ENCODE data around the gene PIEZO2.
A peak's percentile ranks its signal among the peaks of the same experiment; 100 is the strongest.
"Not testable (repeated sequence)": the region's sequence is repeated elsewhere in the genome, so short reads cannot be mapped to it uniquely, and the experiment has no call there.

PIEZO2 gene

DNA sequence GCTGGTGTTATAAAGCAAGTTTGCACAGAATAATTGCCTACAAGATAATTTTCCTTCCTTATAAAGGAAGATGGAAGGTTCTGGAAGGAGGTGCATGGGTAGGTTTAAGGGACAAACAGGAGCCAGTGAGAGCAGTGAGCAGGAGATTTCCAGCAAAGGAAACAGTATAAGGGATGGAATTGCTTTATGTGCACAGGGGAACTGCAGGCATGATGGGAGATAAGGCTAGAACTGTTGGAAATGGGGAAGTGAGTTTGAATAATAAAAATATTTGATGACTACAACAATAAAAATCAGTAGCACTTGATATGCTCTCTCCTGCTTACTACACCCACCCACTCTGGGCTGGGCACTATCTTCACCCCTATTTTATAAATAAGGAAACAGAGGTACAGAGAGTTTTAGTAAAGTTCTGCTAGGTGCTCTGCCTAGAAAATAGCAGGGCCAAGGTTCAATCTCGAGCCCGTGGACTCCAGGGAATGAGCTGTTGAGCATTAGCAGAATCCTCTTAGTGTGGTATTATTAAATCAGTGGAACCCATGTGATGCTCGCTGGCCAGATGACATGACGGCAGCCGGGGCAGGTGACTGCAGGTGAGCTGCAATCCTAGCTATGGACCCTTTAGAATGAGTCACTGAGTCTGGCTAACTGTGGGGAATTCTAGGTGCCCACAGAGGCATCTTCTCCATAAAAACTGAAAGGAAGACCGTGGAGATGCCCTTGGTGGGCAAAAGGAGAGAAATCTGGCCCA, 302.5 kb downstream of the PIEZO2 start:
- TF ChIP-seq, protein P1, sequence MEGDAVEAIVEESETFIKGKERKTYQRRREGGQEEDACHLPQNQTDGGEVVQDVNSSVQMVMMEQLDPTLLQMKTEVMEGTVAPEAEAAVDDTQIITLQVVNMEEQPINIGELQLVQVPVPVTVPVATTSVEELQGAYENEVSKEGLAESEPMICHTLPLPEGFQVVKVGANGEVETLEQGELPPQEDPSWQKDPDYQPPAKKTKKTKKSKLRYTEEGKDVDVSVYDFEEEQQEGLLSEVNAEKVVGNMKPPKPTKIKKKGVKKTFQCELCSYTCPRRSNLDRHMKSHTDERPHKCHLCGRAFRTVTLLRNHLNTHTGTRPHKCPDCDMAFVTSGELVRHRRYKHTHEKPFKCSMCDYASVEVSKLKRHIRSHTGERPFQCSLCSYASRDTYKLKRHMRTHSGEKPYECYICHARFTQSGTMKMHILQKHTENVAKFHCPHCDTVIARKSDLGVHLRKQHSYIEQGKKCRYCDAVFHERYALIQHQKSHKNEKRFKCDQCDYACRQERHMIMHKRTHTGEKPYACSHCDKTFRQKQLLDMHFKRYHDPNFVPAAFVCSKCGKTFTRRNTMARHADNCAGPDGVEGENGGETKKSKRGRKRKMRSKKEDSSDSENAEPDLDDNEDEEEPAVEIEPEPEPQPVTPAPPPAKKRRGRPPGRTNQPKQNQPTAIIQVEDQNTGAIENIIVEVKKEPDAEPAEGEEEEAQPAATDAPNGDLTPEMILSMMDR (IDR thresholded peaks at IDR 0.05; ENCODE audit: unreplicated experiment in 3 of 3): no peak
- Mint-ChIP-seq H3K36me3 (ENCODE audit: low read depth) (peaks cover 12% of the 10 kb centered on the region), H3K27me3 (ENCODE audit: low read depth) (peaks cover 3% of the 10 kb centered on the region)

DNA sequence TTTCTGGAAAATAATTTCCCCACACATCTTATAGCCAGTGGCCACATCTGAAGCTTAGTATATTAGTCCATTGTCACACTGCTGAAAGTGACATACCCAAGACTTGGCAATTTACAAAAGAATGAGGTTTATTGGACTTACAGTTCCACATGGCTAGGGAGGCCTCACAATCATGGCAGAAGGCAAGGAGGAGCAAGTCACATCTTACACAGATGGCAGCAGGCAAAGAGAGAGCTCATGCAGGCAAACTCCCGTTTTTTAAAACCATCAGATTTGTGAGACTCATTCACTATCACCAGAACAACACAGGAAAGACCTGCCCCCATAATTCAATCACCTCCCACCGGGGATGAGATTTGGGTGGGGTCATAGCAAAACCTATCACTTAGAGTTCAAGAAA, 303.3 kb downstream of the PIEZO2 start:
- not testable (repeated sequence) for H3K27me3 Mint-ChIP-seq (ENCODE audit: low read depth); H3K4me3 Mint-ChIP-seq; H3K9me3 Mint-ChIP-seq; H3K27ac Mint-ChIP-seq
- Mint-ChIP-seq H3K36me3 (ENCODE audit: low read depth) (peaks cover 12% of the 10 kb centered on the region), H3K4me1 (peaks cover 14% of the 10 kb centered on the region)

More for the DNA sequence above, 302.5 kb downstream of the PIEZO2 start:
- H3K27ac Mint-ChIP-seq: no peak overlapping the region
- peaks cover 6% of the 10 kb centered on the region for H3K9me3 Mint-ChIP-seq
- peaks cover 16% of the 10 kb centered on the region for H3K4me1 Mint-ChIP-seq
- H3K4me3 Mint-ChIP-seq: no peak overlapping the region

DNA sequence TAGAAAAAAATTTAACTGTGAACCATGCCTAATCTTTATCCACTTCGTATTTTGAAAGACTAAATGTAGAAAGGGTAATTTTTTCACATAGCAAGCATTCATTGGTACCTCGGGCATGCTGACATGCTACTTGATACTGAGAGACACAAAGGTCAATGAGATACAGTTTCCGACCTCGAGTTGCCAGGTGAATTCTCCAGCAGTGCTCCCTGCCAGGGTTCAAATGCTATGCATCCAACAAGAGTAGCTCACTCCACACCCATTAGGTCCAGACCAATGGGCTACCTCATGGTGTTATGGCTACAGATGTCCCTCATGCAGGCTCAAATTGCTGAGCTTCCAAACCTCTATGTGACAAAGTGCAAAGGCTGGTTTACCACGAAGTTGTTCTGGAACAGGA, 305.8 kb downstream of the PIEZO2 start:
- Mint-ChIP-seq H3K36me3 (ENCODE audit: low read depth) (peaks cover 12% of the 10 kb centered on the region), H3K27ac (peak overlapping the region in 1 of 3 experiments; percentile 6), H3K4me1 (peaks cover 22% of the 10 kb centered on the region), H3K4me3 (no peak overlapping the region), H3K9me3 (peaks cover 6% of the 10 kb centered on the region), H3K27me3 (ENCODE audit: low read depth) (peaks cover 3% of the 10 kb centered on the region)
- TF ChIP-seq, protein P1 (IDR thresholded peaks at IDR 0.05; ENCODE audit: unreplicated experiment in 3 of 3): no peak

DNA sequence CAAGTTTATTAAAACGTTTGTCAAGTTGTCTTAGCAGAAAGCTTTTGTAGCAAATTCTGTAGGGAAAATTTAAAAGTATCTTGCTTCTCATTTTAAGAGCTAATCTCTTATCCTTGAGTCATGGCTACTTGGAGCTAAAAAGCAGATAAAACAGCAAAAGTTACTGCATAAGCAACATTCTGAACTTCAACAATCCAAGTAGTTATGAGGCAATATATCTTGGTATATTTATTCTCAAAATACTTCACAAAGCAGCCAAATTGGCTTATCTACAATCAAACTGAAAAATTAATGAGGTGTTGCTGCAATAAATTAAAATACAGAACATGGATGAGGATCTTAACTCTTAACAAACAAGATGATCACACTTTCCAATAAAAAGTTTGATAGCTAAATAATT, 306.5 kb downstream of the PIEZO2 start:
- H3K4me1 Mint-ChIP-seq: peaks cover 22% of the 10 kb centered on the region
- H3K9me3 Mint-ChIP-seq: peaks cover 6% of the 10 kb centered on the region
- H3K4me3 Mint-ChIP-seq: no peak overlapping the region
- peak overlapping the region in 2 of 3 experiments; percentile 60 to 71 for H3K27ac Mint-ChIP-seq
- peaks cover 11% of the 10 kb centered on the region for H3K36me3 Mint-ChIP-seq (ENCODE audit: low read depth)
- H3K27me3 Mint-ChIP-seq (ENCODE audit: low read depth): peaks cover 3% of the 10 kb centered on the region
- TF ChIP-seq, protein P1 (IDR thresholded peaks at IDR 0.05; ENCODE audit: unreplicated experiment in 3 of 3): no peak

DNA sequence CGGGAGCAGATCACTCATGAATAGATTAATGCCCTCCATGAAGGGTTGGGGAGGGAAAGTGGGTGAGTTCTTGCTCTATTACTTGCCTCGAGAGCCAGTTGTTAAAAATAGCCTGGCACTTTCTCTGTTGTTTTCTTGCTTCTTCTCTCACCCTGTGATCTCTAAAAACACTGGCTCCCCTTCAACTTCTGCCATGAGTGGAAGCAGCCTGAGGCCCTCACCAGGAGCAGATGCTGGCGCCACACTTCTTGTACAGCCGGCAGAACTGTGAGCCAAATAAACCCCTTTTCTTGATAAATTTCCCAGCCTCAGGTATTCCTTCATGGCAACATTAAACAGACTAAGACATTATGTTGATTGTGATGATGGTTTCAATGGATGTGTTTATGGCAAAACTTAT, 307.0 kb downstream of the PIEZO2 start:
- Mint-ChIP-seq H3K4me3 (peak overlapping the region in 1 of 3 experiments; percentile 59), H3K27ac (peak overlapping the region; percentile 60 to 76 (median 71)), H3K9me3 (peaks cover 6% of the 10 kb centered on the region), H3K4me1 (peaks cover 20% of the 10 kb centered on the region), H3K36me3 (ENCODE audit: low read depth) (peaks cover 9% of the 10 kb centered on the region), H3K27me3 (ENCODE audit: low read depth) (peaks cover 3% of the 10 kb centered on the region)
- TF ChIP-seq, protein P1 (IDR thresholded peaks at IDR 0.05; ENCODE audit: unreplicated experiment in 3 of 3): no peak

DNA sequence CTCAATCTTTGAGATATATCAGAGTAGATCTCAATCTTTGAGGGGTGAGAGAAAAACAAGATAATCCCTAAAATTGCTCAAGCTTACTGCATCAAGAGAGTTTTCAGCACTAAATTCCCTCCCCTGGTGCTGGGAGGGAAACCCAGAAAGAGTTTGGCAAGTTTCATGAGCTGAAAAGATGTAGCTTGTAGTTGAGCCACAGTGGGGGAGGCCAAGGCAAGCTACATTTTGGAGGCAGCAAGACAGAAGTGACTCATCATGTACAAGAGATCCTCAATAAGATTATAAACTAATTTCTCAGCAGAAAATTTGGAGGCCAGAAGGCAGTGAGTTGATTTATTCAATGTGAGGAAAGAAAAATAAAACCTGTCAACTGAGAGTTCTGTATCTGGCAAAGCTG, 308.2 kb downstream of the PIEZO2 start:
- Mint-ChIP-seq H3K36me3 (ENCODE audit: low read depth) (peaks cover 12% of the 10 kb centered on the region), H3K4me1 (peaks cover 23% of the 10 kb centered on the region), H3K27ac (peak overlapping the region; percentile 14 to 62 (median 22)), H3K9me3 (peaks cover 6% of the 10 kb centered on the region), H3K27me3 (ENCODE audit: low read depth) (peaks cover 3% of the 10 kb centered on the region), H3K4me3 (no peak overlapping the region)
- TF ChIP-seq, protein P1 (IDR thresholded peaks at IDR 0.05; ENCODE audit: unreplicated experiment in 3 of 3): no peak

Data from nephron (organoid).